DMS 273 (cell line): Measurements from ENCODE around the gene TNRC6A.
"Not testable (repeated sequence)": the region's sequence is repeated elsewhere in the genome, so short reads cannot be mapped to it uniquely, and the experiment has no call there.

Experiments used
- DNase-seq: peaks from one replicate; lab custom pipeline; 2025; ENCODE audit not compliant: unreplicated experiment; lab: John Stamatoyannopoulos, UW

Gene TNRC6A

DNA sequence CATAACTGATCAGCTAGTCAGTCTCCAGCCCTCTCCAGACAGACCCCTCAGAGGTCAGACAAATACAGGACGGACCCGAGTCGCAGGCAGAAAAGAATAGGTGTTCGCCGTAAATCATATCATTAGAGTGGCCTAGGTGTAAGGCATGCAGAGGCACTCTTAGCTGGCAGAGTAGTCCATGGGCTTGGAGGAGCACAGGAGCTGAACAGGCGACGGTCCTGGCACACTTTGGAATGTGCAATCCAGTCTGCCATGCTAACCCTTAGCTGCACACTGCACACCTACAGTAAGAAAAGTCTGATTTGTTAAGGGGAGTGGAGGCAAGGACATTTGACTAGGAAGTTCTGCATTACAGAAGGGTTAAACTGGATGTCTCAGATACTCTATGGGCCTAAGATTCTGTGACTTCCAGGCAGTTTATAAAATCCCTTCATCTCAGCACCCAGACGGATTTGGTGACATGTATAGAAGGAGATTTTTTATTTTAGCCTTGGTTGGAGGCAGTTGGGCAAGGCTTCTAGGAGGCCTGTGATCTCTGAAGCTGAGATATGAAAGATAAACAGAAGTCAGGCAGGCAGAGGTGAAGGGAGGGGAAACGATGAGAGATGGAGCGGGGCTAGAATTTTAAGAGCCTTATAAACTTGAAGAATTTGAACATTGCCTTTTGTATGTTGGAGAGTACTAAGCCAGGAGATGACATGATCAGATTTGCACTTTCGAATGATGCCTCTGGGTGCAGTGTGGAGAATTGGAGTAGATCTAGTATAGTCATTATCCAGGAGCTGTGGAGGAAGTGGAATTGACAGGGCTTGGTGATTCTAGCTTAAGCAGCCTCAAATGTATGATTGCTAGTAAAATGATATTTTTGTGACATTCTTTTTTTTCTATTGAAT is 81.7 kb downstream of the TNRC6A start:
- no peak for DNase-seq

DNA sequence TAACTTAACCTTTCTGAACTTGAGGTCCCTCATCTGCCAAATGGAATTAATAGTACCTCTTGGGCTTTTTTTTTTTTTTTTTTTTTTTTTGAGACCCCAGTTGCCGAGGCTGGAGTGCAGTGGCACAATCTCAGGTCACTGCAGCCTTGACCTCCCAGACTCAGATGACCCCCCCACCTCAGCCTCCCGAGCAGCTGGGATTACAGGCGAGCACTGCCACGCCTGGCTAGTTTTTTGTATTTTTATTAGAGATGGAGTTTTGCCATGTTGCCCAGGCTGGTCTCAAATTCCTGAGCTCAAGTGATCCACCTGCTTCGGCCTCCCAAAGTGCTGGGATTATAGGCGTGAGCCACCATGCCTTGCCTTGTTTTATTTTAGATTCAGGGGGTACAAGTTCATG is 83.4 kb downstream of the TNRC6A start:
- not testable (repeated sequence) for DNase-seq

DNA sequence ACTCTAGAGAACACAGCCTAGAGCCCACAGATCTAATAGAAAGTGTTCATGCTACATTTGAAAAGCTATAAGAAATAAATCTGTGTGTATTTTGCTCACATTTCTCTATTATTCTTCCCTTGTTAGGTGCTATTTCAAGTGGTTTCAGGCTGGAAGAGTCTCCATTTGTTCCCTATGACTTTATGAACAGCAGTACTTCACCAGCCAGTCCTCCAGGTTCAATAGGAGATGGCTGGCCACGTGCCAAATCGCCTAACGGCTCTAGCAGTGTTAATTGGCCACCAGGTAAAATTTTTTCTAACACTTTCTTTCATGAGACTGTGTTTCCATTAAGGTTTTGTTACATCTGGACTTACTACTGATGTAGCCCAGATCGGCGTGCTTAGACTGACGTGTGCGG is 85.6 kb downstream of the TNRC6A start:
- DNase-seq = no peak

DNA sequence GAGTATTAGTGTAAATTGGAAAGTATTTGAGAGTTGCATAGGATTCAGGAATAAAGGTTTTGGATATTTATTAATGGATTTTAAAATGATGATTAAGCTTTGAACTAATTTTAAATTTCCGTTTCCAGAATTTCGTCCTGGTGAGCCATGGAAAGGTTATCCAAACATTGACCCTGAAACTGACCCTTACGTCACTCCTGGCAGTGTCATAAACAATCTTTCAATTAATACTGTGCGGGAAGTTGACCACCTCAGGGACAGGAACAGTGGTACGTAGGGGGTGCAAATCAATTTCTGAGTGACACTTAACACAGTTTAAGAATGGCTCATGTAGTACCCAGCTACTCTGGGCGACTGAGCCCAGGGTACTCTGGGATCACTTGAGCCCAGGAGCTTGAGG is 87.2 kb downstream of the TNRC6A start:
- DNase-seq = no peak

DNA sequence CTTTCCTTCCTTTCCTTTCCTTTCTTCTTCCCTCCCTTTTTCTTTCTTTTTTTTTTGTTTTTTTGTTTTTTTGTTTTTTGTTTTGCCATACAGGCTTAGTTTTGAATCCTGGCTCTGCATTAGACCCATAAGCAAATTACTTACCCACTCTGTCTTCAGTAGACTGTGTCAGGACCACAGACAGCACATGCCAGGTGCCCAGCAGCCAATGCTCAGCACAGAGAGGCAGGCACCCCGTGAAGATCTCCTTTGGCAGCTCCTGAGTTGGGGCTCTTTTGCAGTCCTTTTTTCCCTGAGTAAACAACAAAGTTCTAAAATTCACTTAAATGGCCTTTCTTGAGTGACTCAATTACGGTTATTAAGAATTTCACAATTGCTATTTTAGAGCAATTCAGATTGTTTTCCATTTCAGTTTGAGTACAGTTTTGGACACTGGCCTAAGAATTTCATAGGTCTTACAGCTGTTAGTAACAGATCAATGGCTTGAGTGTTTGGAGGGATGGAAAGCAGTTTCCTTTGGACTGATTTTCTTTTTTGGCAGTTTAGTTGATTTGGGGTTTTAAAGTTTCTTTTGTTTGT is 90.1 kb downstream of the TNRC6A start:
- DNase-seq = no peak

DNA sequence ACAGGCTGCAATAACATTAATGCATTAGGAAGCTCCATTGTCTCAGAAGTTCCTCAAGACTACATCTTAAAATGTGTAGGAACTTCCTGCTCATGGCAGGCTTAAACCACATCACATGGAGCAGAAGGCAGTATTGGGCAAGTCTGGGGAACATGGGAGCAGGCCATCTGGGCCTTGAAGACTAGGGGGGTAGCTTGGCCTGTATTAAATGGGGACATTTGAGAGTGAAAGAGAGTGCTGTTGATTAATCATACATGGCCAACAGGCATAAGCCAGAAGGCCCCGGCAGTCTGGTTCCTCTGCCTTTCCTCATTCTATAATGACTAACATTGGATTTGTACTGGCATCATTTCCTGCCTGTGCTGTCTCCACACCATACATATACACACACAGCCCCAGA is 91.1 kb downstream of the TNRC6A start:
- peak; percentile 23 for DNase-seq

DNA sequence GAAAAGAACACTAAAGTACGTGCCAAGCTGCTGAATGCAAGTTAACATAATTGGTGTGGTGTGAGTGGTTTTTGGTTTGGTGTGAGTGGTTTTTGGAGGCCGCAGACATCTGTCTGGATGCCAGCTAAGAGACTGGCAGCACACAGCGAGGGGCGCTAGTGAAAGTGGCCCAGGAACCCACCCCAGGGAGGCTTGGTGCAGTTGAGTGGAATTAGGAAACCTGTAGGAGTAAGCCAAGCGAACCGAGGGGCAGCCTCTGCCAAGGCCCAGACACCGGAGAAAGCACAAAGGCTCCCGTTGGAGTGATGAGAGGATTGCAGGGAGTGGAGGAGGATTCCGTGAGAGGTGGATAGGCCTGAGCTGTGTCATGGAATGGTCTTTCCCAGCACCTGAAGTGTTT is 91.7 kb downstream of the TNRC6A start:
- no peak for DNase-seq

DNA sequence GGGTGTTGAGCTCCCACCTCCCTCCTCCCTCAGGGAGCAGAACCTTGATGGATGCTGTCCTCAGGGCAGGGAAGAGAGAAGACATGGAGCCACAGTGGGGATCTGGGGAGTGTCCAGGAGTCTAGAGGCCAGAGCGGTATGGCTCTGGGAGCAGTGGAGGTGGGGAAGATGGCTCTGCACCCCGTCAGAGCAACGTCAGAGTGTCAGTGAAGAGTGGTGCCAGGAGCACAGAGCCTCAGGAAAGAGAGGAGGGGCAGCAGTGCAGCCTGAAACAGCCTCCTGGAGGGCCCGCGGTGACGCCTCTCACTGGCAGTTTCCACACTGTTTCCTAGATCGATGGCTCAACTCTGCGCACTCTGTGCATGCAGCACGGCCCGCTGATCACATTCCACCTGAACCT is 93.1 kb downstream of the TNRC6A start:
- DNase-seq = no peak

DNA sequence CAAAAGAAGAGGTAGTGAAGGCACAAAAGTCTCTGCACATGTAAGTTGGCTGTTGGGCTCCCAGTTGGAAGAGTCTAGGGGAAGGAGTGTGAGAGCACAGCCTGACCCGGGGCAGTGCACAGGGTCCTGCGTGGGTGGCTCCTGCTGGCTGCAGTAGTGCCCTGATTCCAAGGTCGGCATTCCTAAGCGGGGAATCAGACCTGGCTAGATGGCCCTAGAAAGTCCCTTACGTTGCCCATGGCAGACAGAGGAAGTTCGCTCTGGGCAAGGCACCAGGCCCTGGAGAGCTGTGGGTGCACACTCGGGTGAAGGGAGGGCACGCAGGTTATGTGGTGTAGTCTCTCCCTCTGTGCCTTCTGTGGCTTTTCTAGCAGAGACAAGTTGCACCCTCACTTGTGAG is 93.5 kb downstream of the TNRC6A start:
- DNase-seq = peak; percentile 10

DNA sequence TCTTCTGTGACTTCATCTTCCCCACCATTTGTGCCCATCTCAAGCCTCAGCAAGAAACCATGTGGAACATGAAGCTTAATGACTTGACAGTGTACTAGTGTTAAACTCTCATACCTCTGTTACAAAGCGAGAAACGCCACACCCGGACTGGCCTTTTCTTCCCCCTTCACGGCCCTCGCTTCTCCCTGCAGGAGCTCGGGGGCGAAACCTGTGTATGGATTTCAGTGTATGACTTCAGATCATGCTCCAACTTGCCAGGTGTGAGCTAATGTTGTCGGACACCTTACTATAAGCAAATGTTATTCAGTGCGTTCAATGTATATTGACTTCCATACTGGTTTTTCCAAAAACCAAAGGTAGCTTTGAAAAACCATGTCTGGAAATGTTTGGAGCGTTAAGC is 96.2 kb downstream of the TNRC6A start:
- DNase-seq = no peak

DNA sequence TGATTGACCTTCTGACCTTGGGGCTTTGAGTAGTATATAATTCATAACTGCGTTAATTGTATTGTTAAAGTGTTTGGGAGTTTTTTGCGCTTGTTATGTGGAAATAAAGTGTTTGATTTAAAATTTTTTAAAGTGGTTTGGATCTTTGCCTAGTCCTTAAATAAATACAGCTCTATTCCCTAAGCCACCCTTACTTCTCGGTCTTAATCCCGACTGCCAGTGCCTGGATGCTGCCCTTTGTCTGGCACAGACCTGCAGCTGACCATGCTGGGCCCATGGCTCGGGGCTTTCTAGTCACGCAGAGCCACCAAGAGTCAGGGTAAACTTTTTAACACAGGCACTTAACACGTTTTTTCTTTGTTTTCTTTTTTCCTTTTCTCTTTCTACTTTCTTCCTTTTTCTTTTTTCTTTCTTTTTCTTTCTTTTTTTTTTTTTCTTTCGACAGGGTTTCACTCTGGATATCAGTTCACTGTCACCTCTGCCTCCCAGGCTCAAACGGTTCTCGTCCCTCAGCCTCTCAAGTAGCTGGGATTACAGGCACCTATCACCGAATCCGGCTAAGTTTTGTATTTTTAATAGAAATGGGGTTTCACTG is 96.7 kb downstream of the TNRC6A start:
- DNase-seq = no peak

DNA sequence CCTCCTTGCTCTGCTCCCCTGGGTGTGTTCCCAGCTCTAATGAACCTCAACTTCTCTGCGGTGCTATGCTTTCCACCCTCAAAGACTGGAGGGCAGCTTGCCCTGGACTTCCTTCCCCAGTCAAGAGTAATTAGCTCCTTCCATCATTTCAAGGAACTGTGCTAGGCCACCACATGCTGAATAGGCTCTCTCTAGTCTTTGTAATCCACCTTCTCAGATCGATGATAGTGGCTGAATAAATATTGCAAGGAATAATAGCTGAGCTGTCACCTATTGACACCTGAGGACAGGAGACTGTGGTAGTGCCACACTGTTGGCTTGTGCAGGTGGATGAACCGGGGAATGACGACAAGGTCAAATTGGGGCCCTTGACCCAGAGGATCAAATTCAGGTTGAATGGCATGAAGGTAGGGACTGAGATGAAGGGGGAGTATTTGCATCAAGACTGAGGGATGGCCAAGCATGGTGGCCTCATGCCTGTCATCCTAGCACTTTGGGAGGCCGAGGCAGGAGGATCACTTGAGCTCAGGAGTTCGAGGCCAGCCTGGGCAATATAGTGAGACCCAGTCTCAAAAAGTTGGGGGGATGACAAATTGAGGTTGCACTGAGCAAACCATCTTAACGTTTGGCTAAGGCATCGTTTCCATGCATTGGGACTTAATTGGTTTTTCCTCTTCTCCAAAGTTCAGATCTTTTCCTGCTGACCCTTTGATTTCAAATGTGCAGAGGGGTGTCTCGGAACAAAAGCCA is 97.5 kb downstream of the TNRC6A start:
- DNase-seq = no peak

DNA sequence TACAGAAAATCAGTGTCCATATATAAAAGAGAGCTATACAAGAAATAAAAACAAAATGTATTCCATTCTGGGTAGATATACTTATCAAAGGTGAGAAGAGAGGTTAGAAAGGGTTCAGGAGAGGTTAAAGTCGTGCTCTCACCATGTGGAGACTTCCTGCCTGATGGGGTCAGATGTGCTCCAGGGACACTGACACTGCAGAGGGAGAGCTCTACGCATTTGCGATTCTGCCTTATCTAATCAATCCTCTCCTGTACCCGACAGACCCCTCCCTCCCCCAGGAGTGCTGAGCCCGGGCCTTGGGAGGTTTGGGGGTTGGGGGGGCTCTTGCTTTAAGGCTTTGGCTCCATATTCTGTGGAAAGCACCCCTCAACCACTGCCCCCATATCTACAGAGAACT is 99.7 kb downstream of the TNRC6A start:
- DNase-seq = no peak

DNA sequence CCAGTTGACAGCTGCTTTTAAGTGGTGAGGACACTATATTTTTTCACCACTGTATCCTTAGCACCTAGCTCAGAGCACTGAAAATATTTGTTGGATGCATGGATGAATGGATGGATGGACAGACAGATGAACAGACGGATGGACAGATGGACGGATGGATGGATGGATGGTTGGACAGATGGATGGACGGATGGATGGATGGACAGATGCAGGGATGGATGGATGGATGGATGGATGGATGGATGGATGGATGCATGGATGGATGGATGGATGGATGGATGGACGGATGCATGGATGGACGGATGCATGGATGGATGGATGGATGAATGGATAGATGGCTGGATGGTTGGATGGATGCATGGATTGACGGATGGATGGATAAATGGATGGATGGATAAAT is 103.9 kb downstream of the TNRC6A start:
- no peak for DNase-seq

DNA sequence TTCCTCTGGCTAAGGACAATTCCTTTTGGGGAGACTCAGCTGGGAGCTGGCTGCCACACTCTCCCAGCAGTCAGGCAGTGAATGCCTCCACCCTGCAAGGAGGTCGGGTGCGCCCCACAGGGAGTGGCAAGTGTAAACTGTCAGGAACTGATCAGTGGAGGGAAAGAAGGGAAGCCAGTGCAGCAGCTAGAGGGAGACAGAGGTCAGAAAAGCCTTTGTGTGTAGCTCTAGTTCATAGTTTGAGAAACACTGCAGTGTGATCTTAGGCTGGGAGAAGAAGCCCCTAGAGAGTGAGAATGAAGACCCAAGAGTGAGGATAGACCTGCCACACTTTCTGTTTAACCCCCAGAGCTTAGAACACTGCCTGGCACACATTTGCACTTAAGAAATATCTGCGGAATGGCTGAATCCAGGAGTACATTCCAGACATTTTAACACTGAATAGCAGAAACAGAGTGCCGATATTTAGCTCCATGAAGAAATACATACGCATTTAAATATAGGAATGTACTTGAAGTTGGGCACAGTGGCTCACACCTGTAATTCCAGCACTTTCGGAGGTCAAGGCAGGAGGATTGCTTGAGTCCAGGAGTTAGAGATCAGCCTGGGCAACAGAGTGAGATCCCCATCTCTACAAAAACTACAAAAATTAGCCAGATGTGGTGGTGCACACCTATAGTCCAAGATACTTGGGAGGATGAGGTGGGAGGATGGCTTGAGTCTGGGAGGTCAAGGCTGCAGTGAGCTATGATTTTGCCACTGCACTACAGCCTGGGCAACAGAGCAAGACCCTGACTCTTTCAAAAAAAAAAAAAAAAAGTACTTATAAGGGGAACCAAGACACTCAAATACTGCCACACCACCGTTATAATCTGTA is 105.2 kb downstream of the TNRC6A start:
- DNase-seq = peak; percentile 74

DNA sequence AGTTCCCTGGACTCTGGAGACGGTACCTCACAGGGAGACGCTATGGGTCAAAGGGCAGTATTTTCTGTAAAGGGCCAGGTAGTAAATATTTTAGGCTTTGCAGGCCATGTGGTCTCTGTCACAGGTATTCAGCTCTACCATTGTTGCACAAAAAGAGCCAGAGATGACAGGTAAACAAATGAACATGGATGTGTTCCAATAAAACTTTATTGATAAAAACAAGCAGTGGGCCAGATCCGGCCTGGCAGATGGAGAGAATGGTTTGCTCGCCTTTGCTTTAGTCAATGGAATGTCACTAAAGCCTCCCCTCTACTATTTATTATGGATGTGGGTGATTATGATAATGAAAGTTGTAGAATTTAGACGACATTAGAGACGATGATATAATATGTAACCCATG is 107.4 kb downstream of the TNRC6A start:
- DNase-seq = no peak

DNA sequence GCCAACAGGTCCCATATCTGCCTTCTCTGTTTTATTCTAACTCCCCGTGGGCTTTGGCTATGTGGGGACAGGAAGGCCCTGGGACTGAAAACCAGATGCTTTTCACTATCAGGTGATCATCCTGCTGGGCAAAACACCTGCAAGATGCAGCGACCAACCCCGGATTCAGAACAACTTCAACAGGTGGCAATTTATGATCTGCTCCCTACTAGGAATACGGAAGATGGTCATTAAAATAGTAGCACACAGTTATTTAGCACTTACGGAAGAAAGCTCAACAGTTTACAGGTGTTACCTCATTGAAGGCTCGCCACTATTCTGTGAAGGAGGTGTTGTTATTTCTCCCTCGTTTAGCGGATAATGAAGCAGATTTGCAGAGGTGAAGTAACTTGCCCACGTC is 108.5 kb downstream of the TNRC6A start:
- DNase-seq = no peak

DNA sequence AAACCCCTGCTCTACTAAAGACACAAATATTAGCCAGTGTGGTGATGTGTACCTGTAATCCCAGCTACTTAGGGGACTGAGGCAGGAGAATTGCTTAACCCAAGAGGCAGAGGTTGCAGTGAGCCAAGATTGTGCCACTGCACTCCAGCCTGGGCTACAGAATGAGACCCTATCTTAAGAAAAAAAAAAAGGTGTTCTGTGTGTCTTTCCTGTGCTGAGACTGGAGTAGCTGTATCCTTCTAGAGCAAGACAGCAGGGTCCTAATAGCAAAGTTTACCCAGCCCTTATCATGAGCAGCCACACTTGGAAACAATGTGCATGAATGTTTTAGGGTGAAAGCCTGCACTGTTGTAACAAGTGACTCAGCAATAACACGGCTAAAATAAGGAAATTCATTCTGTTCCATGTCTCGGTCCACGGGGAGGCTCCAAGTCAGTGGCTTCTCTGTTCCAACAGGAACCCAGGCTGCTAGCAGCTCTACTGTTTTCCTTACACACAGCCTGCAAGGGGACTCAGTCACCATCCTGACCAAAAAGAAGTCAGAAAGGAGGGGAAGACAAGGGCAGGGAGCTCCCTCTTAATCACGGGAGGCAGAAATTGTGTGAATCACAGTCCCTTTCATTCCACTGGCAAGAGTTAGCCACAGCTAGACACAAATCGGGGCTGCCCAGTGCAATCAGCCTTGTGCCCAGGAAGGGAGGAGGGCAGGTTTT is 109.3 kb downstream of the TNRC6A start:
- no peak for DNase-seq

DNA sequence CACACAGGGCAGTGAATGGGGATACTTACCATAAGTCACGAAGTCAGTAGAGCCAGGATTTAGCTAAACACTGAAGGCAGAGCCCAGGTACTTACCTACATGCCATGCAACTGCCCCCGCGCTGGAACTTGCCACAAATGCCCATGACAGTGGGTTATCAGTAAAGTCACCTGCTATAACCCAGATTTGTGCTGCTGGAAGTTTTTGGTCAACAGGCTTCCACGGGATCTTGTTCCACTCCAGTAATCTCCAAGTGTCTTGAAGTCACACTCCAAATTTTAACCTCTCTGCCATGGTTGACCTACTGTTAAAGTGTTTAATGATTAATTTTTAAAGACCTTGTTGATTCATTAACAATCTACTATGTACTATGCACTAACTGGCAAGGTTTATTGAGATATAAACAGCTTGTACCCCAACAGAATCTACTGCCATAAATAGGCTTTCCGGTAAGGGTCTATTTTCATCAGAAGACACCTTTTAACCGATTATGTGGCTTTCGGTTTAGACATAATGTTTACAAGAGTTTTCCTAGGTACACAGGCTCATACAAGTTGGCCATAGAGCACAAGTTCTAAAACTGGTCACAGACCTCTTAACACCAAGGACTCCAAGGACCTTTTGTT is 110.0 kb downstream of the TNRC6A start:
- no peak for DNase-seq

DNA sequence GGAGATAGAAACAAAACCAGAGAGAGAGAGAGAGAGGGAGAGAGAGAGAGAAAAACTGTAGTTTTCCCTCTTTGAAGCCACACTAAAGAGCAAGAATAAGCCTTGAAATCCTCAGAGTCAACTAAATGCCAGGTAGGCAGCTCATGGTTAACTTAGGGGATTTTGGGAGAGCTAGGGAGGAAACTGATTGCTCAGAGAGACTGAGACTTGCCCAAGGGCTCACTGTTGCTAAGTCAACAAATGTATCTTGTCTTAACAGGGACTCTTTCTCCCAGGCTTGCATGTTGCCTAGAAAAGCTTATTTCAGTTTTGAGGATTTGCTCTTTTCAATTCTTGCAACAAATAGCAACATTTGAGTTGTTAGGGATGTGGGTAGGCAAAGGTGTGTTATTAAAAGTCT is 111.8 kb downstream of the TNRC6A start:
- no peak for DNase-seq
